Left lung (tissue), 10 donors: ENCODE results near the gene SIRT4. TPM values are rescaled to one million over a fixed set of nuclear protein-coding genes. Genes with fewer than 3 reads are reported as not detected.

Experiments
- ATAC-seq: fragments of 200-7000 bp; cut with Tn5 transposase; one replicate; pipeline ENCODE4 v1.9.1; 2020; ENCODE audit warnings: moderate library complexity
- DNase-seq, 4 donors: peaks; one replicate each; pipeline ENCODE4 v3.0.0-alpha.2; 2013 to 2020
- H3K27ac ChIP-seq, 2 donors: fragments of 200-600 bp; sonication (generic) in 1 of 2; one replicate each; pipeline versions ENCODE4 v1.5.0 to v1.8.0; 2020 to 2021
- H3K27me3 ChIP-seq, 2 donors: fragments of 200-600 bp; sonication (generic) in 1 of 2; one replicate each; pipeline versions ENCODE4 v1.5.0 to v1.8.0; 2020 to 2021
- H3K36me3 ChIP-seq, 2 donors: fragments of 200-600 bp; sonication (generic) in 1 of 2; one replicate each; pipeline versions ENCODE4 v1.5.0 to v1.8.0; 2020 to 2021
- H3K4me1 ChIP-seq, 2 donors: fragments of 200-600 bp; one replicate each; pipeline ENCODE4 v1.8.0; 2021
- H3K4me3 ChIP-seq, 2 donors: fragments of 200-600 bp; sonication (generic) in 1 of 2; one replicate each; pipeline versions ENCODE4 v1.5.0 to v1.8.0; 2020 to 2021; ENCODE audit warnings: mild to moderate bottlenecking in 1 of 2
- H3K9me3 ChIP-seq, 2 donors: fragments of 200-600 bp; sonication (generic) in 1 of 2; one replicate each; pipeline versions ENCODE4 v1.5.0 to v1.8.0; 2020 to 2021
- CTCF ChIP-seq, 2 donors: fragments of 200-600 bp; sonication (generic) in 1 of 2; IDR thresholded peaks; one replicate each; pipeline versions ENCODE4 v1.5.0 to v1.8.0; 2021; ENCODE audit warnings: antibody characterized with exemption in 2 of 2
- intact Hi-C, 2 donors: fragments of 100-400 bp; cut with DNase I; formaldehyde crosslinking; loops; one replicate each; pipeline versions ENCODE4 v1.11.2 to v1.14.2; 2022
- polyA plus RNA-seq, 6 donors: library from polyadenylated mRNA; unstranded; fragments of 120-200 nt; gene quantifications; one replicate each; pipeline ENCODE4 v1.2.1, GENCODE V29; 2013; ENCODE audit not compliant: insufficient read length in 6 of 6
- total RNA-seq, 2 donors: library from RNA; stranded (reverse); fragmentation: NEBNext Ultra II Directional; extraction: Animal tissue kit (Norgen Biotek cat#: 25700); gene quantifications; one replicate each; pipeline ENCODE4 v1.2.1, GENCODE V29; 2021
- donor health status: DM: no; HTN: yes; CAD: no.
- donor health status: DM: no; HTN: no; CAD: no.

Gene SIRT4
- total and polyA plus RNA-seq, 8 donors: 1.7 to 3.8 (median 2.8) TPM

GRCh38 chr12:120343039-120343537 is 41.0 kb downstream of the SIRT4 start:
- no peak for TF ChIP-seq CTCF (IDR thresholded peaks at IDR 0.05)
- H3K4me1 ChIP-seq: no peaks in the 10 kb centered on the region
- no peak overlapping the region for H3K4me3 ChIP-seq
- H3K9me3 ChIP-seq: peaks cover 0 to 1% of the 10 kb centered on the region in 2 donors
- H3K27ac ChIP-seq: no peak overlapping the region
- intact Hi-C loops: no loop called here
- H3K27me3 ChIP-seq: no peaks in the 10 kb centered on the region
- DNase-seq (no peak), ATAC-seq (no peak)
- no peaks in the 10 kb centered on the region for H3K36me3 ChIP-seq

- H3K27ac ChIP-seq: no peak overlapping the region
- ATAC-seq (no peak), DNase-seq (no peak)
- no peak overlapping the region for H3K4me3 ChIP-seq
- H3K36me3 ChIP-seq: no peaks in the 10 kb centered on the region
- no peaks in the 10 kb centered on the region for H3K27me3 ChIP-seq
- TF ChIP-seq CTCF (IDR thresholded peaks at IDR 0.05): no peak
- no peaks in the 10 kb centered on the region for H3K4me1 ChIP-seq
- intact Hi-C loops: no loop called here
- no peaks in the 10 kb centered on the region for H3K9me3 ChIP-seq
Observed at GRCh38 chr12:120343692-120344091, 41.6 kb downstream of the SIRT4 start.

- Histone ChIP-seq H3K27ac (no peak overlapping the region), H3K36me3 (no peaks in the 10 kb centered on the region), H3K9me3 (no peaks in the 10 kb centered on the region), H3K27me3 (no peaks in the 10 kb centered on the region), H3K4me1 (no peaks in the 10 kb centered on the region), H3K4me3 (no peak overlapping the region)
- no peak for TF ChIP-seq CTCF (IDR thresholded peaks at IDR 0.05)
- intact Hi-C loops: no loop called here
- no peak for DNase-seq
- no peak for ATAC-seq
Observed at GRCh38 chr12:120346031-120346430, 43.9 kb downstream of the SIRT4 start.

GRCh38 chr12:120346681-120347080 is 44.6 kb downstream of the SIRT4 start:
- intact Hi-C loops: no loop called here
- H3K9me3 ChIP-seq: no peaks in the 10 kb centered on the region

GRCh38 chr12:120347766-120348165 is 45.6 kb downstream of the SIRT4 start:
- intact Hi-C loops: no loop called here
- H3K27ac ChIP-seq: no peak overlapping the region
- no peak for TF ChIP-seq CTCF (IDR thresholded peaks at IDR 0.05)
- H3K4me3 ChIP-seq: no peak overlapping the region
- no peak for DNase-seq
- H3K9me3 ChIP-seq: no peaks in the 10 kb centered on the region
- H3K36me3 ChIP-seq: no peaks in the 10 kb centered on the region
- no peak for ATAC-seq
- H3K4me1 ChIP-seq: no peaks in the 10 kb centered on the region
- H3K27me3 ChIP-seq: no peaks in the 10 kb centered on the region

More at GRCh38 chr12:120346681-120347080, 44.6 kb downstream of the SIRT4 start:
- no peaks in the 10 kb centered on the region for H3K4me1 ChIP-seq
- DNase-seq (no peak), ATAC-seq (no peak)
- no peaks in the 10 kb centered on the region for H3K36me3 ChIP-seq
- H3K27ac ChIP-seq: no peak overlapping the region
- no peak overlapping the region for H3K4me3 ChIP-seq
- H3K27me3 ChIP-seq: no peaks in the 10 kb centered on the region
- no peak for TF ChIP-seq CTCF (IDR thresholded peaks at IDR 0.05)
